Measurements from ENCODE around the gene SAMD15.

GRCh38 chr14:77426396-77426795 is 49.2 kb downstream of the SAMD15 start:
- TF ChIP-seq CTCF (IDR thresholded peaks at IDR 0.05; ENCODE audit: extremely low read depth in 1 of 2, insufficient read depth in 1 of 2, low read depth in 1 of 2, low read length in 2 of 2) (no peak), EZH2 (IDR thresholded peaks at IDR 0.05; ENCODE audit: borderline replicate concordance, low read depth, low read length, severe bottlenecking) (no peak), POLR2A (IDR thresholded peaks at IDR 0.05; ENCODE audit: low read depth, low read length) (no peak)

All from endothelial cell of umbilical vein (primary cell).